Measurements from ENCODE around the gene PSG5.
"Not testable (repeated sequence)": the region's sequence is repeated elsewhere in the genome, so short reads cannot be mapped to it uniquely, and the experiment has no call there.

DNA sequence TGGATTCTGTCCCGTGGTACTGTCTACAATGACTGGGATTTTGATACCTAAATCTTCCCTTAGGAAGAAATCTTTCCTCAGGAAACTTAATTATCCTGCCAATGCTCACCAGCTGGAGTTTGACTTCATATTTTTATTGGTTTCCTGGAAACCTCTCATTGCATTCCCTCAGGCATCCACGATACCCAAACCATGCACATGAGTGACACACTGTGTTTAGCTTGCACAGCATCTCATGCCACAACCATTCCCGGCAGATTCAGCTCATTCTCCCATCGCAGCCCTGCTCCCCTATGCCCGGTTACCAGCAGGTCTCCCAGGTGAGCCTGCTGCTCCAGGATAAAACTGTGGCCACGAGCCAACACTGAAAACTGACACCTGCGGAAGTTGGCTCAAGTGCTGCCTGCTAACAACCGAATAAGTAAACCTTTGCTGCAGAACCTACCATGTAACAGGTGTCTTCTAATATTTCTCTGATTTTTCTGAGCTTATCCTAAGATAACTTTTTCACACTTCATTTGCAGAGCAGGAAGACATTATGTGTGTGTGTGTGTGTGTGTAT is 55.0 kb downstream of the PSG5 start:
- TF ChIP-seq CTCF, POLR2A, POLR2AphosphoS5 (IDR thresholded peaks at IDR 0.05): not testable (repeated sequence)
